ENCODE data around the gene ANGPTL2.

The ANGPTL2 gene

GRCh38 chr9:127130235-127130634 lies 7.8 kb upstream of the ANGPTL2 start:
- H4K20me1 ChIP-seq (ENCODE audit: insufficient read depth, low read length): no peaks in the 10 kb centered on the region
- no peak overlapping the region for H3K4me2 ChIP-seq (ENCODE audit: low read depth, low read length)

DNA sequence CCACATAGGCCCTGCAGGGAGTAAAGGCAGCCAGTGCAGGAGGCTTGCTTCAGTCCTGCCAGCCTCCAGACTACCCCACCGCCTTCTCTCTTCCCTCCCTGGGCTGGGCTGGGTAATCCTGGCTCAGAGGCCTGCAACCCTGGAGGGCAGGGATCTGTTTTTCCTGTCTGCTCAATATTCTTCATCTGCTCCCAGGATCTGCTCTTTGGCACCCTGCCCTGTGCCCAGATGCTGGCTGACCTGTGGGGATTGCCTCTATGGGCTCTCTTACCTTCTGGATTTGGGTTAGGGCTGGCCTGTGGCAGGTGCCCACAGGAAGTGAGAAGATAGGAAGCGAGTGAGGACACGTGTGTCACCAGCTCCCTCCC lies 7.3 kb upstream of the ANGPTL2 start:
- H3K4me1 ChIP-seq (ENCODE audit: low read length): no peaks in the 10 kb centered on the region
- no peak overlapping the region for H3K27ac ChIP-seq (ENCODE audit: low read length)
- no peak for TF ChIP-seq EZH2 (optimal IDR thresholded peaks at IDR 0.05; ENCODE audit: low read depth, low read length)
- TF ChIP-seq, protein P1, sequence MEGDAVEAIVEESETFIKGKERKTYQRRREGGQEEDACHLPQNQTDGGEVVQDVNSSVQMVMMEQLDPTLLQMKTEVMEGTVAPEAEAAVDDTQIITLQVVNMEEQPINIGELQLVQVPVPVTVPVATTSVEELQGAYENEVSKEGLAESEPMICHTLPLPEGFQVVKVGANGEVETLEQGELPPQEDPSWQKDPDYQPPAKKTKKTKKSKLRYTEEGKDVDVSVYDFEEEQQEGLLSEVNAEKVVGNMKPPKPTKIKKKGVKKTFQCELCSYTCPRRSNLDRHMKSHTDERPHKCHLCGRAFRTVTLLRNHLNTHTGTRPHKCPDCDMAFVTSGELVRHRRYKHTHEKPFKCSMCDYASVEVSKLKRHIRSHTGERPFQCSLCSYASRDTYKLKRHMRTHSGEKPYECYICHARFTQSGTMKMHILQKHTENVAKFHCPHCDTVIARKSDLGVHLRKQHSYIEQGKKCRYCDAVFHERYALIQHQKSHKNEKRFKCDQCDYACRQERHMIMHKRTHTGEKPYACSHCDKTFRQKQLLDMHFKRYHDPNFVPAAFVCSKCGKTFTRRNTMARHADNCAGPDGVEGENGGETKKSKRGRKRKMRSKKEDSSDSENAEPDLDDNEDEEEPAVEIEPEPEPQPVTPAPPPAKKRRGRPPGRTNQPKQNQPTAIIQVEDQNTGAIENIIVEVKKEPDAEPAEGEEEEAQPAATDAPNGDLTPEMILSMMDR (IDR thresholded peaks at IDR 0.05; ENCODE audit: low read length): no peak
- TF ChIP-seq EZH2phosphoT487 (IDR thresholded peaks at IDR 0.05; ENCODE audit: low read length): no peak
- H3K9me3 ChIP-seq (replicated peaks; ENCODE audit: insufficient read depth, low read length): no peaks in the 10 kb centered on the region
- H3K9ac ChIP-seq (ENCODE audit: low read length): no peak overlapping the region
- no peaks in the 10 kb centered on the region for H3K79me2 ChIP-seq (ENCODE audit: low read length)
- no peaks in the 10 kb centered on the region for H3K9me2 ChIP-seq (replicated peaks; ENCODE audit: insufficient read depth, low read length)
- no peaks in the 10 kb centered on the region for H3F3A ChIP-seq (ENCODE audit: insufficient read depth, low read length)
- H3K27me3 ChIP-seq (replicated peaks; ENCODE audit: insufficient read depth, low read length): no peaks in the 10 kb centered on the region
- H3K4me2 ChIP-seq (ENCODE audit: low read depth, low read length): no peak overlapping the region
- no peak overlapping the region for H3K4me3 ChIP-seq (ENCODE audit: low read length)
- H3K36me3 ChIP-seq (replicated peaks; ENCODE audit: insufficient read depth, low read length): no peaks in the 10 kb centered on the region
- no peaks in the 10 kb centered on the region for H4K20me1 ChIP-seq (ENCODE audit: insufficient read depth, low read length)
- H2AFZ ChIP-seq (ENCODE audit: low read length): no peak overlapping the region
- DNase-seq: no peak

More at GRCh38 chr9:127130235-127130634, 7.8 kb upstream of the ANGPTL2 start:
- Histone ChIP-seq H3K9me3 (replicated peaks; ENCODE audit: insufficient read depth, low read length) (no peaks in the 10 kb centered on the region), H3F3A (ENCODE audit: insufficient read depth, low read length) (no peaks in the 10 kb centered on the region), H3K9ac (ENCODE audit: low read length) (no peak overlapping the region), H3K4me1 (ENCODE audit: low read length) (no peaks in the 10 kb centered on the region), H3K4me3 (ENCODE audit: low read length) (no peak overlapping the region), H2AFZ (ENCODE audit: low read length) (no peak overlapping the region), H3K9me2 (replicated peaks; ENCODE audit: insufficient read depth, low read length) (no peaks in the 10 kb centered on the region), H3K27ac (ENCODE audit: low read length) (no peak overlapping the region), H3K79me2 (ENCODE audit: low read length) (no peaks in the 10 kb centered on the region), H3K36me3 (replicated peaks; ENCODE audit: insufficient read depth, low read length) (no peaks in the 10 kb centered on the region), H3K27me3 (replicated peaks; ENCODE audit: insufficient read depth, low read length) (no peaks in the 10 kb centered on the region)
- no peak for DNase-seq
- TF ChIP-seq EZH2phosphoT487 (IDR thresholded peaks at IDR 0.05; ENCODE audit: low read length) (no peak), EZH2 (optimal IDR thresholded peaks at IDR 0.05; ENCODE audit: low read depth, low read length) (no peak)
- TF ChIP-seq, protein P1 (IDR thresholded peaks at IDR 0.05; ENCODE audit: low read length): no peak

- H4K20me1 ChIP-seq (ENCODE audit: insufficient read depth, low read length): no peaks in the 10 kb centered on the region
- no peaks in the 10 kb centered on the region for H3K9me2 ChIP-seq (replicated peaks; ENCODE audit: insufficient read depth, low read length)
- H3K9me3 ChIP-seq (replicated peaks; ENCODE audit: insufficient read depth, low read length): no peaks in the 10 kb centered on the region
- no peaks in the 10 kb centered on the region for H3F3A ChIP-seq (ENCODE audit: insufficient read depth, low read length)
- H3K9ac ChIP-seq (ENCODE audit: low read length): no peak overlapping the region
- H3K27me3 ChIP-seq (replicated peaks; ENCODE audit: insufficient read depth, low read length): no peaks in the 10 kb centered on the region
- no peak overlapping the region for H3K27ac ChIP-seq (ENCODE audit: low read length)
- no peak for DNase-seq
- no peak overlapping the region for H2AFZ ChIP-seq (ENCODE audit: low read length)
- H3K4me2 ChIP-seq (ENCODE audit: low read depth, low read length): no peak overlapping the region
- H3K36me3 ChIP-seq (replicated peaks; ENCODE audit: insufficient read depth, low read length): no peaks in the 10 kb centered on the region
- H3K4me3 ChIP-seq (ENCODE audit: low read length): no peak overlapping the region
- H3K79me2 ChIP-seq (ENCODE audit: low read length): no peaks in the 10 kb centered on the region
- no peaks in the 10 kb centered on the region for H3K4me1 ChIP-seq (ENCODE audit: low read length)
- TF ChIP-seq EZH2 (optimal IDR thresholded peaks at IDR 0.05; ENCODE audit: low read depth, low read length): no peak
- TF ChIP-seq EZH2phosphoT487 (IDR thresholded peaks at IDR 0.05; ENCODE audit: low read length): no peak
- TF ChIP-seq, protein P1 (IDR thresholded peaks at IDR 0.05; ENCODE audit: low read length): no peak
Measured at GRCh38 chr9:127129073-127129717, 6.8 kb upstream of the ANGPTL2 start.
